GM18517 (cell line): ENCODE data around the gene PPP6R2.

Experiments used
- ATAC-seq: cut with Tn5 transposase; IDR thresholded peaks from one replicate; pipeline ENCODE4 v1.9.1; 2021; ENCODE audit warnings: mild to moderate bottlenecking, moderate library complexity; ENCODE audit not compliant: unreplicated experiment

The PPP6R2 gene

GRCh38 chr22:50464451-50464850 lies 121.3 kb downstream of the PPP6R2 start:
- ATAC-seq, result no peak

DNA sequence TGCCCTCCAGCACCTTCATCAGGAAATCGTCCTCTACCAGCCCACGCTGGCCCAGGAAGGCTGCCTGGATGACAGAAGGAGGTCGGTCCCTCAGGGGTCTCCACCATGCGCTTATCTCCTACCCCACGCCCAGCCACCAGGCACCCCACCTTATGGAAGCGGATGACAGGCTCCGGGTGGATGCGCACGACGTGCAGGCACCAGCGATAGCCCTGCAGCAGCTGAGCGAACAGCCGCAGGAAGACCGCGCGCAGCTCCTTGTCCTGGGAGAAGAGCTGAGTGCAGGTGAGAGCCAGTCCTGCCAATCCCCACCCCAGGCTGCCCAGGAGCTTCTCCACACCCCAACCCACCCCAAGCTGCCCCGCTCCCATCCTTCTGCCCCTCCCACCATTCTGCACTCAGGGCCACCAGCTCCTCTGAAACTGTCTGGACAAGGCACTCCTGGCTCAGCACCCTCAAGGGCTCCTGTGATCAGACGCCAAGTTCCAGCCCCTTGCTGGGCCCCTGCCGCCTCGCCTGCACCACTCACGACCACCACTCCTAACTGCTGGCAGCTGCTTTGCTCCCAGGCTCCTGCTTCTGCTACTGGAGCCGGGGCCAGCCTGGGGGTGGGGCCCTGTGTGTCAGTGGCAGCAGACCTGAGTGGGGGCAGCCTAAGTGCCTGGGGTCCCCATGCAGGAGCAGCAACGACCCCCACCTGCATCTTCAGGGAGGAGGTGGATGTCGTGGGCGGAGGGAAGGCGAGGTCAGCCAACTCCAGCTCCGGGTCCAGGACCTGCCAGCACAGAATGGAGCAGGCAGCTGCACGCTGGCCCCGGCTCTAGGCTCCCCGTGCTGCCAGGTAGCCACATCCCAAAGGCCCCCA lies 122.2 kb downstream of the PPP6R2 start:
- no peak for ATAC-seq

DNA sequence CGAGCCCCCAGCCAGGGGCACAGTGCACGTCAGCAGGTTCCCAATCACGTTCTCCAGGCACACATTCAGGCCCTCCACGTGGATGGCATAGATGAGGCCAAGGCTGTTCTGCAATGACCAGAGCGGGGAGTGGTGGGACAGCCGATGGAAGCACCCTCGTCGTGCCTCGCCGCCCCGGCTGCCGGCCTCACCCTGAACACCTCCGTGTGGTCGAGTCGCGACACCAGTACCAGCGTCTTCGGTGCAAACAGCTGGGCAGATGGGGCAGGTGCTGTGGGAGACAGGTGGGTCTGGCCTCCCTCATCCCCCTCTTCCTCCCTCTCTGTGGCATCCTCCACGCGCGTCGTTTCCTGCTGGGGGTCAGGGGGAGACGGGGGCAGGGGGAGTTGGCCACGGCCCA lies 124.2 kb downstream of the PPP6R2 start:
- ATAC-seq, result no peak

- ATAC-seq, result no peak
These were observed 124.8 kb downstream of the PPP6R2 start for GRCh38 chr22:50467773-50468440.

DNA sequence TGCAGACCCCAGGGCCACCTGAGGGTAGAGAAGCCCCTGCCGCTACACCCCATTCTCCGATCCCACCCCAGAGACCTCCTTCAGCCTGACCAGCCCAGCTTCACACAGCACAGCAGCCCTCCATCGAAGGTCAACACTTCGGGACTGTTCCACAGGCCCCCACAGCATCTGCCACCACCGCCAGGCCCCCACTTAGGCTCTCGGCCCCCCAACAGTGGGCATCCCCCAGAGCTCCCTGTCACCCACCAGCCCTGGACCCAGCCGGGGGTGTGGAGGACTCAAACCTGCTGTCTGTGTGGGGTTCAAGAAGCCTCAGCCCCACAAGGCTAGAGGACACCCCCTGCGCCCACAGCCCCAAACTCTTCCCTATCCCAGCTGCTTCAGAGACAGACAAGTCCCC lies 125.5 kb downstream of the PPP6R2 start:
- no peak for ATAC-seq

- peak; percentile 49 for ATAC-seq
These were observed 126.5 kb downstream of the PPP6R2 start for GRCh38 chr22:50469377-50470305.

DNA sequence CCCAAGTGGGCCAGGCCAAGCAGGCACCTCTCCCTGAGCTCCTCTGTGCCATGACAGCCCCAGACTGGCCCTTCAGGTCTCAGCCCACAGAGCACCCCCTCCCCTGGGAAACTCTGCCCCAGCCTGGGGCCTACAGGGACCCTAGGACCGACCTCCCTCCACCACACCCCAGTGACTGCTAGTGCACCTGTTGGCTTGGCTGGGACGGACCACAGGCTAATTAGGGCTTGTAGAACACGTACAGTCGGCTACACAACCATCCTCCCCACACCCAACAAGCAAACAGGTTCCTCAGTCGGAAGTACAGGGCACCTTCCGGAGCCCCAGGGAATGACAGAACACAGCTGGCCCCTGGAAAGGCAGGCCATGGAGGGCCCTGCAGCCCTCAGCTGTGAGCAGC lies 127.4 kb downstream of the PPP6R2 start:
- no peak for ATAC-seq

- no peak for ATAC-seq
These were observed 128.2 kb downstream of the PPP6R2 start for GRCh38 chr22:50471197-50471847.

- ATAC-seq, result no peak
These were observed 128.8 kb downstream of the PPP6R2 start for GRCh38 chr22:50471962-50472361.

DNA sequence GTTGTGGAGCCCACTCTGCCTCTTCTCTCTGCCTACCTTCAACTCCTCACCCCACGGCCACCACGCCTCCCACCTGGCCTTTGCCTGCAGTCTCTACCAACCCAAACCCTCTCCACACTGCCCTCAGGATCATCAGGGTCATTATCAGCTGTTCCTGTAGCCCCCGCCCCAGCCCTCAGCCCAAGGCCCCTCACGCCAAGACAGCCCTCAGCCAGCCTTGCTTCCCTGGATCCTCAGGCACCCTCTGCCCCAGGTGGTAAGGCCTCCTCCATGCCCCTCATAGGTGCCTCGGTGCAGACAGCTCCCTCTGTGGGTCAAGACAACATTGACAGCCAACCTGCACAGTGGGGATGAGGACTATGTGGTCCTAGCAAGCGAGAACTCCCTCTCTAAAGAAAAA lies 130.0 kb downstream of the PPP6R2 start:
- ATAC-seq, result no peak

GRCh38 chr22:50473855-50474671 lies 130.9 kb downstream of the PPP6R2 start:
- ATAC-seq, result no peak

- ATAC-seq, result no peak
These were observed 131.9 kb downstream of the PPP6R2 start, which contains the start of gene SBF1 for GRCh38 chr22:50474710-50475651. Gene SBF1, minus strand, starts transcription at chr22:50475035. Its CDS starts 195 bp downstream, at chr22:50474840.

DNA sequence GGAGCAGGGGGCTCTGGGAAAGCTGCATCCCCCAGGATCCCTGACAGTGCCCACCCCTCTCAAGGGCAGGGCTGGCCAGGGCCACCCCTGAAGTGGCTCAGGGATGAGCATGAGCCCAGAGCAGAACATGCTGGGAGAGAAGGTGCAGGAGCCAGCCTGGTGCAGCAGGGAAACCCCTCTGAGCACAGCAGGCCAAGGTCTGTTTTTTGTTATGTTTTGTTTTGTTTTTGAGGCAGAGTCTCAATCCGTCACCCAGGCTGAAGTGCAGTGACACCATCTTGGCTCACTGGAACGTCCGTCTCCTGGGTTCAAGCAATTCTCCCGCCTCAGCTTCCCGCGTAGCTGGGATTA lies 132.5 kb downstream of the PPP6R2 start:
- no peak for ATAC-seq

DNA sequence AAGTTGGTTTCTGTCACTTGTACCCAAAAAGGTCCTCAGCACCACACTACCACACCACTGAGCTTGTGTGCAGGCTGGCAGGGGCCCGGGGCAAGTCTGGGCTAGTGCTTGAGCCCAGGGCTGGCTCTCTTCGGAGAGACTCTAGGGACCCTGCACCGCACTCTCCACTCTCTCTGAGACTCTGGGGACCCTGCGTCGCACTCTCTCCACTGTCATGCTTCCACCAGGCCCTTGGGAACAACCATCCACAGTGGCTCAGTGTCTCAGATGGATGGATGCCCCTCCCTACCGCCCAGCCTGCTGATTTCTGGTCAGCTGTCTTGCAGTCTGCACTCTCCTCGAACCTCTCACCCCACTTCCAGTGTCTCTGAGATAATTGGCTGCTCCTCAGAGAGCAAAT lies 133.7 kb downstream of the PPP6R2 start:
- ATAC-seq, result no peak

GRCh38 chr22:50477923-50478322 lies 134.8 kb downstream of the PPP6R2 start:
- ATAC-seq, result no peak

DNA sequence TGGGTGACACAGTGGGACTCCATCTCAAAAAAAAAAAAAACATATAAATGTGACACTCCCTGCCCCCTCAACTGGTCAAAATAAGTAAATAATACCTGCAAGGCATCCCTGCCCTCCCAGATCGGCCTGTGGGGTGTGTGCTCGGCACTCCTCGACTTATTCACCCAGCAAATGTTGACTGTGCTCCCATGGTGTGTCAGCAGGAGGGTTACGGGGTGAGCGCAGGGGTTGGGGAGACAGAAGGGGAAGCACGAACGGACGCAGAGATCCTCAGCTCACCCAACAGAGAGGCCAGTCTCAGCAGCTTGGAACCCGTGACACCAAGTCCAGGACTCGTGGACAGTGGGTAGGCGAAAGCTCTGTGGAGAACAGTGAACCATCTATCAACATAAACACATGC lies 136.6 kb downstream of the PPP6R2 start:
- ATAC-seq, result no peak

GRCh38 chr22:50481045-50481439 lies 137.9 kb downstream of the PPP6R2 start:
- ATAC-seq, result no peak

GRCh38 chr22:50481440-50482106 lies 138.4 kb downstream of the PPP6R2 start, which contains the start of gene ADM2:
Gene ADM2, plus strand, starts transcription at chr22:50481543. Its CDS starts 305 bp downstream, at chr22:50481848.
- no peak for ATAC-seq
